WERI-Rb-1 (cell line): ENCODE data around the gene JDP2.

Experiments
- DNase-seq: peaks from one replicate; pipeline ENCODE4 v3.0.0-alpha.2; 2020
- H3K27ac ChIP-seq: fragments of 250-450 bp; sonication (Bioruptor Pico); 2 replicates; pipeline ENCODE4 v1.5.1; 2020; ENCODE audit warnings: mild to moderate bottlenecking, moderate library complexity
- H3K27me3 ChIP-seq: fragments of 250-450 bp; sonication (Bioruptor Pico); 2 replicates; pipeline ENCODE4 v1.5.1; 2021; ENCODE audit warnings: mild to moderate bottlenecking, low read depth, moderate library complexity; ENCODE audit not compliant: insufficient read depth, severe bottlenecking
- H3K36me3 ChIP-seq: fragments of 250-450 bp; sonication (Bioruptor Pico); 2 replicates; pipeline ENCODE4 v1.5.1; 2020; ENCODE audit warnings: mild to moderate bottlenecking, moderate library complexity
- H3K4me3 ChIP-seq: 2 replicates; pipeline ENCODE4 v1.5.1; 2011; ENCODE audit warnings: low read depth, mild to moderate bottlenecking, control low read depth, low read length
- H3K9me3 ChIP-seq: fragments of 250-450 bp; sonication (Bioruptor Pico); 2 replicates; pipeline ENCODE4 v1.5.1; 2021; ENCODE audit warnings: mild to moderate bottlenecking, moderate library complexity; ENCODE audit not compliant: severe bottlenecking
- CTCF ChIP-seq: IDR thresholded peaks from 2 replicates; pipeline ENCODE4 v1.5.1; 2011; ENCODE audit warnings: low read depth, mild to moderate bottlenecking, control low read depth, inconsistent platforms, low read length

The JDP2 gene

GRCh38 chr14:75425446-75425845 is 2.4 kb upstream of the JDP2 start:
- Histone ChIP-seq H3K27me3 (peaks cover 2% of the 10 kb centered on the region), H3K9me3 (no peaks in the 10 kb centered on the region), H3K36me3 (no peaks in the 10 kb centered on the region), H3K27ac (no peak overlapping the region), H3K4me3 (no peak overlapping the region)
- no peak for TF ChIP-seq CTCF
- DNase-seq = no peak

GRCh38 chr14:75426332-75427125 is 1.3 kb upstream of the JDP2 start:
- peaks cover 2% of the 10 kb centered on the region for H3K27me3 ChIP-seq
- no peaks in the 10 kb centered on the region for H3K36me3 ChIP-seq
- TF ChIP-seq CTCF = no peak
- H3K4me3 ChIP-seq = no peak overlapping the region
- H3K9me3 ChIP-seq = no peaks in the 10 kb centered on the region
- no peak overlapping the region for H3K27ac ChIP-seq
- DNase-seq = no peak

- TF ChIP-seq CTCF = no peak
- Histone ChIP-seq H3K27ac (no peak overlapping the region), H3K27me3 (peaks cover 2% of the 10 kb centered on the region), H3K4me3 (peak overlapping the region; percentile 54), H3K36me3 (no peaks in the 10 kb centered on the region), H3K9me3 (no peaks in the 10 kb centered on the region)
- no peak for DNase-seq
These were observed 718 bp upstream of the JDP2 start for GRCh38 chr14:75427126-75427481.

- DNase-seq = peak; percentile 31
- Histone ChIP-seq H3K9me3 (no peaks in the 10 kb centered on the region), H3K36me3 (no peaks in the 10 kb centered on the region)
These were observed 645 bp downstream of the JDP2 start for GRCh38 chr14:75428230-75429104.

GRCh38 chr14:75429562-75429961 is 1.7 kb downstream of the JDP2 start:
- no peaks in the 10 kb centered on the region for H3K9me3 ChIP-seq
- H3K4me3 ChIP-seq = no peak overlapping the region
- no peaks in the 10 kb centered on the region for H3K36me3 ChIP-seq
- TF ChIP-seq CTCF = no peak
- DNase-seq = no peak
- H3K27ac ChIP-seq = no peak overlapping the region
- H3K27me3 ChIP-seq = peaks cover 2% of the 10 kb centered on the region

More at GRCh38 chr14:75428230-75429104, 645 bp downstream of the JDP2 start:
- TF ChIP-seq CTCF = no peak
- H3K4me3 ChIP-seq = peak overlapping the region; percentile 52
- H3K27ac ChIP-seq = no peak overlapping the region
- H3K27me3 ChIP-seq = peaks cover 2% of the 10 kb centered on the region
